Activated naive CD8-positive, alpha-beta T cell (primary cell): Measurements from ENCODE around the gene SUSD3.

Experiments
- H3K27ac Mint-ChIP-seq: one replicate; pipeline ENCODE4 v1.8.0; 2021; ENCODE audit warnings: mixed read lengths
- H3K27me3 Mint-ChIP-seq: one replicate; pipeline ENCODE4 v1.8.0; 2021; ENCODE audit warnings: mixed read lengths
- H3K36me3 Mint-ChIP-seq: one replicate; pipeline ENCODE4 v1.8.0; 2021; ENCODE audit warnings: mixed read lengths
- H3K4me1 Mint-ChIP-seq: one replicate; pipeline ENCODE4 v1.8.0; 2021; ENCODE audit warnings: low read depth, mixed read lengths
- H3K4me3 Mint-ChIP-seq: one replicate; pipeline ENCODE4 v1.8.0; 2021; ENCODE audit warnings: mild to moderate bottlenecking, mixed read lengths
- H3K9me3 Mint-ChIP-seq: one replicate; pipeline ENCODE4 v1.8.0; 2021; ENCODE audit warnings: low read depth, mixed read lengths

SUSD3 gene

DNA sequence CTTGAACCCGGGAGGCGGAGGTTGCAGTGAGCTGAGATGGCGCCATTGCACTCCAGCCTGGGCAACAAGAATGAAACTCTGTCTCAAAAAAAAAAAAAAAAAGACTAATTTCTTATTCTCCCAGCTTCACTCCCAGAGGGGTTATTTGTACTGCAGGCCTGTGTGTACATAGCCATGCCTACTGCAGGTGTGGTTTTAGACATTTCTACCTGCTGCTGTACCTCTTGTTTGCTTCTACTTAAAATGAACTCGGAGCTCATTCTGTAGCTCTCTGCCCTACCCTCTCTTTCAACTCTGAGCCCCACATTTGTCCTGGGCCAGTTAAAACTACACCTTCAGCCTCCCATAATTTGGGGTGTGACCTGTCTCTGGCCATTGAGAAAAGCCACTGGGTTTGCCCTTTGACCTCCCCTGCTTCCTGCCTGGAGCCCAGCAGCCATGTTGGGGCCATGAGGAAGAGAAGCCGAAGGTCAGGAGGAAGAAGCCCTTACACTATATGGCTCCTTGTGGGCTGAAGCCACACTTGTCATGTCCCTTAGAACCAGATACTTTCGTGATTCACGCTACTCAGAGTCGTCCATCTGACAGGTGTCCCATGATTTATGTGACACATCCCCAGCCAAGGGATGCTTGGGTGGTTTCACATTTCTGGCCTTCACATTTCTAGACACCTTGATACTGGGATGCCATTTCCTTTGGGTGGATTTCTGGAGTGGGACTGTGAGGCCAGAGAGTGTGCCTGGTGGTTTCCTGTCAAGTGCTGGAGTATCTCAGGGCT, 28.1 kb downstream of the SUSD3 start:
- Mint-ChIP-seq H3K27ac (peak overlapping the region; percentile 73), H3K4me3 (no peak overlapping the region), H3K9me3 (no peaks in the 10 kb centered on the region), H3K36me3 (peaks cover 20% of the 10 kb centered on the region), H3K27me3 (no peaks in the 10 kb centered on the region), H3K4me1 (peaks cover 41% of the 10 kb centered on the region)

DNA sequence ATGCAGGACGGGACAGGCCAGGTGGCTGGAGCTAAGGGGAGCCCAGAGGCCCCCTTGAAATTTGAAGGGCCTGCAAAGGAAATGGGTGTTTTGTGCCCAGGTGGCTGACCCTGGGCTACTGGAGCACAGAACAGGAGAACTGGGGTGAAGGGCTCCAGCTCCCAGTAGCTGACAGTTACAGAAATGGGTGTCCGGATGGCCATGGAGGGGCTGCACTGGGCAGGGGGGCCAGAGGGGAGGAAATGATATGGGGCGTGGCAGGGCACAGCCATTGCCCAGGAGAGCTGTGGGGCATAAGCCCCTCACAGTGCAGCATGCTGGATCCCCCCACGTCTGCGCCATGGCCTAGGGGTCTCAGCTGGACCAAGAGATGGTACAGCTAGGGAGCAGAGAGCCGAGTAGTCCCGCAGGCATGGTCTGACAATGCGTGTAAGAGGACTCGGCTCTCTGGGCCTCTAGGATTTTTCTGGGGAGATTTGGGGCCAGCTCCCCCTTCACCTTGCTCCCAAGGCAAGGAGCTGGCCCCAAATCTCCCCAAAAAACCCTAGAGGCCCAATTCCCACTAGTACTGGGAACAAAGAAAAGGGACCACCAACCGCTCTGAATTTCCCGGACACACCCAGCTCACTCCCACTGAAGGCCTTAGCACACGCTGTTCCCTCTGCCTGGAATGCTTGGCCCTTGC, 29.6 kb downstream of the SUSD3 start:
- H3K4me3 Mint-ChIP-seq: no peak overlapping the region
- H3K27ac Mint-ChIP-seq: peak overlapping the region; percentile 71
- peaks cover 20% of the 10 kb centered on the region for H3K36me3 Mint-ChIP-seq
- no peaks in the 10 kb centered on the region for H3K27me3 Mint-ChIP-seq
- H3K9me3 Mint-ChIP-seq: no peaks in the 10 kb centered on the region
- H3K4me1 Mint-ChIP-seq: peaks cover 47% of the 10 kb centered on the region

DNA sequence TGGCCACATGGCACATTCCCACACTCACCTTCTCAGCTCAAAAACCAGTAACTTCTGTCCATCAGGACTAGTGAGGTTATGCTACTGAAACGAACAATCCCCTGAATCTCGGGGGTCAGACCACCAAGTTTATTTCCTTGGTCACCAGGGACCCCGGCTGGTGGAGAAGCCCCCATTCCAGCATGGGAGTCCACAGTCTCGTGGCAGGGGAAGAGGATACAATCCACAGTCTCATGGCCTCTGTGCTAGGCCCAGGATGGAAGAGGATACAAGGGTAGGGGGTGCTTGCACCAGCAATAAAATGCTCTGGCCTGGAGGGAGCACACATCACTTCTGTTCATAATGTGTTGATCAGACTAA, 30.1 kb downstream of the SUSD3 start:
- H3K4me1 Mint-ChIP-seq: peaks cover 48% of the 10 kb centered on the region
- H3K27me3 Mint-ChIP-seq: no peaks in the 10 kb centered on the region
- peaks cover 19% of the 10 kb centered on the region for H3K36me3 Mint-ChIP-seq
- H3K4me3 Mint-ChIP-seq: no peak overlapping the region
- no peaks in the 10 kb centered on the region for H3K9me3 Mint-ChIP-seq
- peak overlapping the region; percentile 71 for H3K27ac Mint-ChIP-seq

DNA sequence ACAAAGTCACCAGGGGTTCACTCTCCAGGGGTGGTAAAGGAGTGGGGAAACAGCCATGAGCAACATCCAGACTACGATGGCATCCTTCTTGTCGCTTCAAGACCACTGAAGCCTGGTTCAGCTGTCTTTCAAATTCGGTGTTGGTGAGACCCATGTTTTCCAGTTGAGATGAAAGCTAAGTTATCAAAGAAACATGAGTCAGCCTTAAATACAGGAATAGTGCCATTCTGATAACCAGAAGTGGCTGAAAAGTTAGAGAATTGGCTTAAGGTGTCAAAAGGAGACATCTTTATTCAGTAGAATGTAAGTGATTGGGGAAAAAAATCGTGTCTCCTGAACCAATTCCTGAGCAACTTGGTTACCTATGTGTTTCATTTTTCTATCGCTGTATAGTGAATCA, 30.5 kb downstream of the SUSD3 start:
- H3K27ac Mint-ChIP-seq: peak overlapping the region; percentile 71
- no peaks in the 10 kb centered on the region for H3K27me3 Mint-ChIP-seq
- peaks cover 18% of the 10 kb centered on the region for H3K36me3 Mint-ChIP-seq

DNA sequence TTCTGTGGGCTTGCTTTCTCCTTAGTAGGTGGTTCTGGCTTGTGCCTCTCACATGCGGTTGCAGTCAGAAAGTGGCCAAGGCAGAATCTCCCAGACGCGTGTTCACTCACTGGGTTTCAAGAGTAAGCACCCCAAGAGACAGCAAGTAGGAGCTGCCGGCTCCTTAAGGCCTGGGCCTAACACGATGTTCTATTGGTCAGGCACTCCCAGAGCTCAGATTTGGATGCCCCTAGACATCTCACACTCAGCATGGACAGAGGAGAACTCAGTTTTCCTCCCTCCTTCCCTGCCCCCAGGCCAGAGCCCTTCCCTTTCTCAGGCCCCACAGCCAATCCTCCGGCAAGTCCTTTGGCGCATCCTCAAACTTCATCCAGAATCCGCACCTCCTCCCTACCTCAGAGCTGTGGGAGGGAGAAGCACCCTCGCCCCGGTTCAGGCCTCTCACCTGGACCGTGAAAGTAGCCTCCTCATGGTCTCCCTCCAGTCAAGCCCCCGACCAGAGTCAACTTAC, 31.0 kb downstream of the SUSD3 start:
- H3K4me1 Mint-ChIP-seq: peaks cover 53% of the 10 kb centered on the region
- H3K27me3 Mint-ChIP-seq: no peaks in the 10 kb centered on the region
- no peaks in the 10 kb centered on the region for H3K9me3 Mint-ChIP-seq
- peaks cover 18% of the 10 kb centered on the region for H3K36me3 Mint-ChIP-seq
- H3K27ac Mint-ChIP-seq: peak overlapping the region; percentile 71
- no peak overlapping the region for H3K4me3 Mint-ChIP-seq

More for the DNA sequence above, 30.5 kb downstream of the SUSD3 start:
- peaks cover 49% of the 10 kb centered on the region for H3K4me1 Mint-ChIP-seq
- H3K4me3 Mint-ChIP-seq: no peak overlapping the region
- no peaks in the 10 kb centered on the region for H3K9me3 Mint-ChIP-seq

DNA sequence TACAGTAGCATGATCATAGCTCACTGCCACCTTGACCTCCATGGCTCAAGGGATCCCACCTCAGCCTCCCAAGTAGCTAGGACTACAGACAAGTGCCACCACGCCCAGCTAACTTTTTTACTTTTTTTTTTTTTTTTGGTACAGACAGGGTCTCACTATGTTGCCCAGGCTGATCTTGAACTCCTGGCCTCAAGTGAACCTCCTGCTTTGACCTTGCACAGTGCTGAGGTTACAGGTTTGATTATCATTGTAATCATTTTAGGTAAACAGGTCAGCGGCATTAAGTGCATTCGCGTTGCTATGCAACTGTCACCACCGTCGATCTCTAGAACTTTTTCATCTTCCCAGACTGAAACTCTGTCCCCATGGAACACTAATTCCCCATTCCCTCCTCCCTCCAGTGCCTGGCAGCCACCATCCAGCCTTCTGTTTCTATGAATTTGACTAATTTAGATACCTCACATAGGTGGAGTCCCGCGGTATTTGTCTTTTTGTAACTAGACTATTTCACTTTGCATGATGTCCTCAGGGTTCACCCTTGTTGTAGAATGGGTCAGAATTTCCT, 31.7 kb downstream of the SUSD3 start:
- H3K4me1 Mint-ChIP-seq: peaks cover 56% of the 10 kb centered on the region
- H3K27me3 Mint-ChIP-seq: no peaks in the 10 kb centered on the region
- no peak overlapping the region for H3K4me3 Mint-ChIP-seq
- no peaks in the 10 kb centered on the region for H3K9me3 Mint-ChIP-seq
- H3K27ac Mint-ChIP-seq: peak overlapping the region; percentile 67
- peaks cover 18% of the 10 kb centered on the region for H3K36me3 Mint-ChIP-seq

DNA sequence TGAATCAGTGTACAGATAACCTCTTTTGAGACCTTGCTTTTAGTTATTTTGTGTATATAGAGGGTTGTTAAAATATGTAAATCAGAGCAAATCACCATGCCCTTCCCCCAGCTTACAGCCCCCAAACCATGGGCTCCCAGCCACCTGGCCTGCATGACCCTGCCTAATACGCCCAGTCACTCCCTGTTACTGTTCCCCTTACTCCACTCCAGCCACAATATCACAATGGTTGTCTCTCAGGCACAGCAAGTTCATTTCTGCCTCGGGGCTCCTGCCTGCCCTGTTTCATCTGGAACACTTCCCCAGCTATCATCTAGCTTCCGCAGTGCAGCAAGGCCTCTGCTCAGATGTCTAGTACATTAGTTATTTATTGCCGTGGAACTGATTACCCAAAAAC, 32.6 kb downstream of the SUSD3 start:
- H3K4me3 Mint-ChIP-seq: peak overlapping the region; percentile 28
- H3K27ac Mint-ChIP-seq: peak overlapping the region; percentile 76
- peaks cover 13% of the 10 kb centered on the region for H3K36me3 Mint-ChIP-seq
- H3K27me3 Mint-ChIP-seq: no peaks in the 10 kb centered on the region
- no peaks in the 10 kb centered on the region for H3K9me3 Mint-ChIP-seq
- H3K4me1 Mint-ChIP-seq: peaks cover 56% of the 10 kb centered on the region

DNA sequence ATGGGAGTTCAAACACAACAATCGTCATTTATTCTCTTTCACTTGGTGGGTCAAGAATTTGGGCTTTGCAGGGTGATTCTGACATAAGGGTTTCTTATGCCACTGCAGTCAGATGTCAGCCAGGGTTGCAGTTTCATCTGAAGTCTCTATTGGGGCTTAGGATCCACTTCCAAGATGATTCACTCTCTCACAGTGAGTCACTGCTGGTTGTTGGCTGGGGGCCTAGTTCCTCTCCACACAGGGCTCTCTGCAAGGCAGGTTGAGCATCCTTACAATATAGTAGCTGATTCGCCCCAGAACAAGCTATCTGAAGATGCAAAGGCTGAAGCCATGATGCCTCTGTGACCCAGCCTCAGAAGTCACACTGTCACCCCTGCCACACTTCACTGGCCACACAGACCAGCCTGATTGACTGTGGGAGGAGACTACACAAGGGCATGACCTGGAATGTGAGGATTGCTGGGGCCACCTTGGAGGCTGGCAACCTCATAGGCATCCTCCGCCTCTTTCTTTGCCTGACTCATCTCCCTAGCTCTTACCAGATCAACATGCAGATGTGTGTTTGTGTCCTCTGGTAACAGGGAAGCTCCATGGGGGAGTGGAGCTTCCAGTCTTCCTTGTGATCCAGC, 33.1 kb downstream of the SUSD3 start:
- Mint-ChIP-seq H3K36me3 (peaks cover 13% of the 10 kb centered on the region), H3K4me1 (peaks cover 56% of the 10 kb centered on the region), H3K27ac (peak overlapping the region; percentile 76), H3K27me3 (no peaks in the 10 kb centered on the region), H3K4me3 (peak overlapping the region; percentile 28), H3K9me3 (no peaks in the 10 kb centered on the region)

DNA sequence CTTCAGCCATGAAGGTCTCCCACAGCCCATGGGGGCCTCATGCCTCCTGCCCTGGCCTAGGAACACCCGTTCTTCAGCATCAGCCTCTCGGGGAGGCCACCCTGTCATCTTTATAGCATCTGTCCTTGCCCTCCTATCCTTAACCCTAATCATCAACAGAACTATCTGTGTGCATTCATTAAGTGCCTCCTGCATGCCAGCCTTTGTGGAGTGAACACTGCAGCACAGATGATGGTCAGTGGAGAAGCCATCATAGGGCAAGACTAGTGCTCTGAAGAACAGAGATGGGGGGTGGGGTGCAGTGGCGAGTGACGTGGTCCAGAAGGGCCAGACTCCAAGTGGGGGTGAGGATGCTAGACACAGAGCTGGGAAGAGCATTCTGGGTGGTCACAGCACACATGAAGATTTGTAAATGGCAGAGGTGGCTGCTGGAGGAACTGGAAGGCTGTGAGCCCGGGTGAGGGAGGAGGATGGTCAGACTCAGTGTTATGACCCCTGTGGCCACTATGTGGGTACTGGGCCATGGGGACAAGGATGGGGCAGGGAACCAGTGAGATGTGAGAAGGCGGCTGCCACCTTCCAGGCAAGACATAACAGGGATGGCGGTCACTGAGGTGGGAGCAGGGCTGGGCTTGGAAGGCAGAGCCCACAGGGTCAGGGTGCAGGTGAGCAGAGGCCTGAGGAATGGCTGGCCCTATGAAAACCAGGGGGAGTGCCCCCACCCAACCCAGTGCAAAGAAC, 33.9 kb downstream of the SUSD3 start:
- peaks cover 13% of the 10 kb centered on the region for H3K36me3 Mint-ChIP-seq
- H3K4me3 Mint-ChIP-seq: peak overlapping the region; percentile 28
- peaks cover 62% of the 10 kb centered on the region for H3K4me1 Mint-ChIP-seq
- no peaks in the 10 kb centered on the region for H3K27me3 Mint-ChIP-seq
- H3K9me3 Mint-ChIP-seq: no peaks in the 10 kb centered on the region
- H3K27ac Mint-ChIP-seq: peak overlapping the region; percentile 76

DNA sequence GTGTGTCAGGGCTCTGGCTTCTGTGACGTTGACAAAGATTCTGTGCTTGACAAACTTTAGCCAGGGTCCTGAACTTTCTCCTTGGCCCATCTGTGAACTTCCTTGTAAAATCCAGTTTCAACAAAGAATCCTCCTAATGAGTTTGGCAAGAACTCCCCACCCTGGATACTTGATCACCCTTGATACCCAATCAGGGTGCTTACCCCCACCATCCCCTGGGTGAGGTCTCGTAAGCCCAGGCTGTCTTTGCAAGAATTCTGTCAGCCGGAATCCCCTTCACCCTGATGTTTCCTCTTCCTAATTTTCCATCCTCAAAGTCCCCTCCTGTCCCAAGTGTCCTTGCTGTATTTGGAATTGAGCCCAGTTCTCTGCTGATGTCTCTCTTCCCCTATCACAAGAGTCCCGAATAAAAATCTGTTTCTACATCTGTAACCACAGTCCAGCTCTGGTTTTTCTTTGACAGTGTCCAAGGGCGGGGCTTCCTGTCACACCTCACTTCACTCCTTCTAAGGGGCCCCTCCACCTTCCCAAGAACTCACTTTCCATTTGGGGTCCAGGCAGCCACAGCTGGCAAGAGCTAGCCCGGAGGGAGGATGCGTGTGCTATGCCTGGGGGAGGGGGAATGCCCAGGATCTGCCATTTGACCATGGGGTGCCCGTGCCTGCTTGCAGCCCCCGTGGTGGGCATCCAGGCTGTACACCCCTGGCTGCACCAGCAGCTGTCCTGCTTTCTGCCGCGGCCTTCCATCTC, 34.8 kb downstream of the SUSD3 start:
- H3K36me3 Mint-ChIP-seq: peaks cover 13% of the 10 kb centered on the region
- H3K27ac Mint-ChIP-seq: peak overlapping the region; percentile 81
- no peaks in the 10 kb centered on the region for H3K27me3 Mint-ChIP-seq
- peaks cover 71% of the 10 kb centered on the region for H3K4me1 Mint-ChIP-seq
- H3K4me3 Mint-ChIP-seq: peak overlapping the region; percentile 2
- no peaks in the 10 kb centered on the region for H3K9me3 Mint-ChIP-seq

DNA sequence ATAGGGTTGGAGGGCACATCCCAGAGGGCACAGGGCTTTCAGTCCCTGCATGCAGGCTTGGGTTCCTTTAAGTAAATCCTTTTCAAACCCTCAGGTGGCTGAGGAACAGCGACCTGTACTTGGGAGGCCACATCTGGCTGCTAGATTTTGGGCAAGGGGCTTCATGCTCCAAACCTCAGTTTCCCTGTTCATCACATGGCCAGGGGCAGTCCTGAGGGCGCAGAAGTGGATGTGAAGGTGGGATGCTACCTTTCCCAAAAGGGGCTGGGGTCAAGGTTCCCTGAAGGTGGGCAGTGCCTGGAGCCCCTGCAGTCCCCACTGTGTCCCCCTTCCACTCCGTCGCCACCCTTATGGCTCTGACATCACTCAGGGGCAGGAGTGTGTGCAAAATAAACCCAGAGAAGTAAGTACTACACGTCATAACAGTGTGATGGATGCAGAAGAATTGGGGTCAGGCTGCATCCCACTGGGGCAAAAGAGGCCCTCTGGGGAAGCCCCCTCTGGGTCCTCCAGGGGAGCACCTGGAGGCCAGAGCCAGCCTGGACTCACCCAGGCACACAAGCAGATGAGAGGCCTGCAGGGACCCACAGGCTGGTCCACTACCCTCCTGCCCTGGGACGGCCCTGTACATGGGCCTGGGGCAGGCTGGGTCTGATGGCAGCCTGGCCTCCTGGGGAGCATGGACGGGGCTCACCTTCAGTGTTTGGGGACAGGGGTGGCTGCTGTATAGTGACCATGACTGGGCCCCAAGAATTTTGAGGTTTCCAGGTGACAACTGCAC, 35.6 kb downstream of the SUSD3 start:
- peak overlapping the region; percentile 92 for H3K27ac Mint-ChIP-seq
- peaks cover 11% of the 10 kb centered on the region for H3K36me3 Mint-ChIP-seq
- no peaks in the 10 kb centered on the region for H3K9me3 Mint-ChIP-seq
- no peaks in the 10 kb centered on the region for H3K27me3 Mint-ChIP-seq
- H3K4me1 Mint-ChIP-seq: peaks cover 68% of the 10 kb centered on the region
- peak overlapping the region; percentile 86 for H3K4me3 Mint-ChIP-seq

DNA sequence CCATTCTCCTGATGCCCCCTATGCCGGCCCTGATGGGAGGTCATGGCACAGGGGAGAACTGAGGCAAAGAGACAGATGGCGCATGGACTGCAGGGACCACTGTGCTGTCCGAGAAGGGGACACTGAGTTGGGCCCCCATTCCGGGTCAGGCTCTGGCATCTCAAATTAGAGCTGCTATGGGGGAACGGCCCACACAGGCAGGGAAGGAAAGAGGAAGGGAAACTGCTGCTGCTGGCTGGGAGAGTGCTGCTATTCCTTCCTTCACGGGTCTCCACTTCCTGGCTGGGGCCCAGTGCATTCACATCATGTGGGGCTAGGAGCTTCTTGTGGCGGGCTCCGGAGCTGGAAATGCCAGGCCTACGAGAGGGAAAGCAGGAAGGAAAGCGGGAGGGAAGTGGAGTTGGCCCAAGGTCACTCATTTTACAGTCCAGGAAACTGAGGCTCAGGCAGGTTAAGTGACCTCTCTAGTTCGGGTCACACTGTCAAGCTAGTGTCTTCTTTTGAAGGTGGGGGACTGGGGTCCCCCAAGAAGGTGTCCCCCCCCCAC, 36.2 kb downstream of the SUSD3 start:
- Mint-ChIP-seq H3K27ac (peak overlapping the region; percentile 92), H3K4me1 (peaks cover 67% of the 10 kb centered on the region)

More for the DNA sequence above, 36.2 kb downstream of the SUSD3 start:
- Mint-ChIP-seq H3K4me3 (peak overlapping the region; percentile 86), H3K27me3 (no peaks in the 10 kb centered on the region), H3K9me3 (no peaks in the 10 kb centered on the region), H3K36me3 (peaks cover 7% of the 10 kb centered on the region)
